ENCODE data around the gene OAF.

The OAF gene

GRCh38 chr11:120184371-120184945 lies 26.4 kb upstream of the OAF start:
- DNase-seq, result no peak

- DNase-seq, result no peak
These were observed 25.7 kb upstream of the OAF start for GRCh38 chr11:120184946-120185705.

- no peak for DNase-seq
These were observed 25.0 kb upstream of the OAF start for GRCh38 chr11:120185706-120186455.

- DNase-seq, result no peak
These were observed 24.4 kb upstream of the OAF start for GRCh38 chr11:120186456-120186773.

- no peak for DNase-seq
These were observed 23.8 kb upstream of the OAF start for GRCh38 chr11:120186774-120187591.

GRCh38 chr11:120188371-120188770 lies 22.5 kb upstream of the OAF start:
- DNase-seq, result no peak

GRCh38 chr11:120188811-120189455 lies 21.9 kb upstream of the OAF start:
- DNase-seq, result no peak

- DNase-seq, result no peak
These were observed 19.8 kb upstream of the OAF start for GRCh38 chr11:120191058-120191457.

- no peak for DNase-seq
These were observed 17.8 kb upstream of the OAF start for GRCh38 chr11:120192831-120193625.

GRCh38 chr11:120194166-120194565 lies 16.7 kb upstream of the OAF start:
- DNase-seq, result no peak

- no peak for DNase-seq
These were observed 15.1 kb upstream of the OAF start for GRCh38 chr11:120195601-120196320.

- no peak for DNase-seq
These were observed 14.0 kb upstream of the OAF start for GRCh38 chr11:120196826-120197225.

- DNase-seq, result no peak
These were observed 13.5 kb upstream of the OAF start for GRCh38 chr11:120197251-120197891.

- DNase-seq, result no peak
These were observed 12.9 kb upstream of the OAF start for GRCh38 chr11:120197977-120198376.

GRCh38 chr11:120198403-120198786 lies 12.4 kb upstream of the OAF start:
- no peak for DNase-seq

GRCh38 chr11:120198787-120199469 lies 11.9 kb upstream of the OAF start:
- no peak for DNase-seq

GRCh38 chr11:120199613-120200012 lies 11.2 kb upstream of the OAF start:
- DNase-seq, result no peak

GRCh38 chr11:120200677-120201076 lies 10.2 kb upstream of the OAF start:
- DNase-seq, result no peak

- DNase-seq, result no peak
These were observed 9.2 kb upstream of the OAF start for GRCh38 chr11:120201653-120202052.

- DNase-seq, result no peak
These were observed 7.2 kb upstream of the OAF start for GRCh38 chr11:120203626-120204025.
